Measurements from ENCODE around the gene HOXB2. TPM values are rescaled to one million over a fixed set of nuclear protein-coding genes. Genes with fewer than 3 reads are reported as not detected.

HOXB2 gene
- total and polyA plus RNA-seq, 9 of the 15 experiments (the other 6 are each of a cell fraction or from before 2014, with no cell fraction given) = 2.1 to 97.7 (median 21.2) TPM

- intact Hi-C loops (cut with micrococcal nuclease) (no loop called here), in situ Hi-C loops (cut with MboI) (no loop called here)
- peaks cover 89% of the 10 kb centered on the region; the same call in 2 of the 3 replicates for H3K36me3 ChIP-seq (ENCODE audit: control insufficient read depth, insufficient read depth, low read length)
- H3K9me3 ChIP-seq (replicated peaks; ENCODE audit: control insufficient read depth, insufficient read depth, low read depth, low read length) = no peaks in the 10 kb centered on the region
- no peaks in the 10 kb centered on the region for H3K27me3 ChIP-seq (ENCODE audit: control insufficient read depth in 2 of 2, insufficient read depth in 2 of 2, low read length in 2 of 2)
- FAIRE-seq (no peak), DNase-seq (ENCODE audit: extremely low read depth in 1 of 4, low spot score in 3 of 4) (no peak), ATAC-seq (no peak)
- no peak overlapping the region for H3K4me2 ChIP-seq (ENCODE audit: insufficient read depth, low read length)
- H3K9ac ChIP-seq (ENCODE audit: insufficient read depth in 1 of 2, low read depth in 2 of 2, low read length in 2 of 2) = no peak overlapping the region
- peaks cover 6% of the 10 kb centered on the region for H3K9me1 ChIP-seq (ENCODE audit: control insufficient read depth, insufficient read depth, low read length)
- ChIA-PET CTCF (ENCODE audit: low intra/inter-chr PET ratio) (no interaction called here), POLR2A (interaction anchor here (0.6 to 0.9 kb wide), 2 partner anchors 14 to 91 kb away, joined by 3 read pairs; no protein-coding TSS in a partner anchor)
- peaks cover 40% of the 10 kb centered on the region for H3K79me2 ChIP-seq (ENCODE audit: control insufficient read depth, insufficient read depth, low read length)
- H3K4me1 ChIP-seq (replicated peaks in 1 of 2; ENCODE audit: control insufficient read depth in 2 of 2, insufficient read depth in 2 of 2, low read length in 2 of 2) = peaks cover 8 to 16% of the 10 kb centered on the region in 2 experiments
- H3K4me3 ChIP-seq = no peak overlapping the region
- no TSS peak for BruUV-seq (replicated peaks)
- H2AFZ ChIP-seq (ENCODE audit: low read depth, low read length) = no peak overlapping the region
- H4K20me1 ChIP-seq (replicated peaks; ENCODE audit: control insufficient read depth, insufficient read depth, low read length) = no peaks in the 10 kb centered on the region; the same call in 1 of the 2 replicates
- no peak overlapping the region for H3K27ac ChIP-seq (ENCODE audit: extremely low read depth, low read depth, low read length)
- 84% methylated on average over 6 of the region's 10 CpGs for WGBS (ENCODE audit: insufficient coverage, low coverage, missing lambda C conversion rate)
- no peak for TF ChIP-seq ZNF384 (IDR thresholded peaks at IDR 0.05; ENCODE audit: low read depth, low read length)
- TF ChIP-seq FOXJ2 (tag; IDR thresholded peaks at IDR 0.05) = no peak
- TF ChIP-seq, protein P1, sequence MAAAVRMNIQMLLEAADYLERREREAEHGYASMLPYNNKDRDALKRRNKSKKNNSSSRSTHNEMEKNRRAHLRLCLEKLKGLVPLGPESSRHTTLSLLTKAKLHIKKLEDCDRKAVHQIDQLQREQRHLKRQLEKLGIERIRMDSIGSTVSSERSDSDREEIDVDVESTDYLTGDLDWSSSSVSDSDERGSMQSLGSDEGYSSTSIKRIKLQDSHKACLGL (CRISPR knock-in tag; IDR thresholded peaks at IDR 0.05; ENCODE audit: borderline replicate concordance, poor library complexity, severe bottlenecking) = no peak
- TF ChIP-seq KHSRP (IDR thresholded peaks at IDR 0.05) = no peak
- no peak for TF ChIP-seq NCOA4 (IDR thresholded peaks at IDR 0.05; ENCODE audit: partially characterized antibody)
- TF ChIP-seq ZBTB12 (CRISPR knock-in tag; IDR thresholded peaks at IDR 0.05) = no peak
- TF ChIP-seq ZNF174 (CRISPR knock-in tag; IDR thresholded peaks at IDR 0.05) = no peak
- TF ChIP-seq SP1 (CRISPR knock-in tag; IDR thresholded peaks at IDR 0.05) = no peak
- TF ChIP-seq IFI16 (CRISPR knock-in tag; IDR thresholded peaks at IDR 0.05) = no peak
- no peak for TF ChIP-seq NFYB (IDR thresholded peaks at IDR 0.05; ENCODE audit: extremely low read depth, insufficient read length)
- TF ChIP-seq, protein P2, sequence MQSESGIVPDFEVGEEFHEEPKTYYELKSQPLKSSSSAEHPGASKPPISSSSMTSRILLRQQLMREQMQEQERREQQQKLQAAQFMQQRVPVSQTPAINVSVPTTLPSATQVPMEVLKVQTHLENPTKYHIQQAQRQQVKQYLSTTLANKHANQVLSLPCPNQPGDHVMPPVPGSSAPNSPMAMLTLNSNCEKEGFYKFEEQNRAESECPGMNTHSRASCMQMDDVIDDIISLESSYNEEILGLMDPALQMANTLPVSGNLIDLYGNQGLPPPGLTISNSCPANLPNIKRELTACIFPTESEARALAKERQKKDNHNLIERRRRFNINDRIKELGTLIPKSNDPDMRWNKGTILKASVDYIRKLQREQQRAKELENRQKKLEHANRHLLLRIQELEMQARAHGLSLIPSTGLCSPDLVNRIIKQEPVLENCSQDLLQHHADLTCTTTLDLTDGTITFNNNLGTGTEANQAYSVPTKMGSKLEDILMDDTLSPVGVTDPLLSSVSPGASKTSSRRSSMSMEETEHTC (IDR thresholded peaks at IDR 0.05) = no peak
- TF ChIP-seq, protein P3, sequence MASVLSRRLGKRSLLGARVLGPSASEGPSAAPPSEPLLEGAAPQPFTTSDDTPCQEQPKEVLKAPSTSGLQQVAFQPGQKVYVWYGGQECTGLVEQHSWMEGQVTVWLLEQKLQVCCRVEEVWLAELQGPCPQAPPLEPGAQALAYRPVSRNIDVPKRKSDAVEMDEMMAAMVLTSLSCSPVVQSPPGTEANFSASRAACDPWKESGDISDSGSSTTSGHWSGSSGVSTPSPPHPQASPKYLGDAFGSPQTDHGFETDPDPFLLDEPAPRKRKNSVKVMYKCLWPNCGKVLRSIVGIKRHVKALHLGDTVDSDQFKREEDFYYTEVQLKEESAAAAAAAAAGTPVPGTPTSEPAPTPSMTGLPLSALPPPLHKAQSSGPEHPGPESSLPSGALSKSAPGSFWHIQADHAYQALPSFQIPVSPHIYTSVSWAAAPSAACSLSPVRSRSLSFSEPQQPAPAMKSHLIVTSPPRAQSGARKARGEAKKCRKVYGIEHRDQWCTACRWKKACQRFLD (CRISPR knock-in tag; IDR thresholded peaks at IDR 0.05) = no peak
- TF ChIP-seq THRB (CRISPR knock-in tag; conservative IDR thresholded peaks at IDR 0.05) = no peak
- no peak for TF ChIP-seq PHF20 (IDR thresholded peaks at IDR 0.05; ENCODE audit: partially characterized antibody)
- TF ChIP-seq MXI1 (IDR thresholded peaks at IDR 0.05; ENCODE audit: low read depth, low read length) = no peak
- TF ChIP-seq ZNF707 (CRISPR knock-in tag; conservative IDR thresholded peaks at IDR 0.05) = no peak
- TF ChIP-seq CXXC5 (CRISPR knock-in tag; IDR thresholded peaks at IDR 0.05) = no peak
- TF ChIP-seq ZBTB17 (CRISPR knock-in tag; IDR thresholded peaks at IDR 0.05) = no peak
- no peak for TF ChIP-seq JUND (IDR thresholded peaks at IDR 0.05; ENCODE audit: borderline replicate concordance, low read depth, low read length)
- no peak for TF ChIP-seq JUND (tag; IDR thresholded peaks at IDR 0.05; ENCODE audit: borderline replicate concordance, low read depth, low read length)
These were observed 18.9 kb upstream of the HOXB2 start for GRCh38 chr17:48563867-48564187.
